K562 (cell line): ENCODE results near the gene SRPX.

Experiments used
- CTCF ChIP-seq, 3 experiments: IDR thresholded peaks in 2 of 3; conservative IDR thresholded peaks in 1 of 3; 2 replicates each; pipeline ENCODE4 v1.5.1; 2011 to 2012; ENCODE audit warnings: low read length in 3 of 3, mild to moderate bottlenecking in 3 of 3, control low read depth in 2 of 3, improper control_type of control experiment in 1 of 3, inconsistent platforms in 1 of 3, low read depth in 1 of 3, mixed read lengths in 1 of 3, moderate library complexity in 1 of 3; ENCODE audit not compliant: insufficient read depth in 2 of 3
- POLR2A ChIP-seq: fragments of 450-650 bp; conservative IDR thresholded peaks from 2 replicates; pipeline ENCODE4 v1.6.1; 2016

- no peak for TF ChIP-seq CTCF (IDR thresholded peaks at IDR 0.05 in 2 of 3, conservative IDR thresholded peaks at IDR 0.05 in 1 of 3; ENCODE audit: insufficient read depth in 2 of 3, low read depth in 1 of 3, low read length in 3 of 3)
- TF ChIP-seq POLR2A: no peak
Observed at GRCh38 chrX:38247051-38247450, 26.4 kb upstream of the SRPX start.
